ENCODE measurements around the gene TMEM134. TPM values are rescaled to one million over a fixed set of nuclear protein-coding genes. Genes with fewer than 3 reads are reported as not detected.
A peak's percentile ranks its signal among the peaks of the same experiment; 100 is the strongest.

TMEM134 gene
- total and polyA plus RNA-seq, 2 of the 4 experiments (the other 2 are of a cell fraction), result 12.5 to 55.0 TPM

DNA sequence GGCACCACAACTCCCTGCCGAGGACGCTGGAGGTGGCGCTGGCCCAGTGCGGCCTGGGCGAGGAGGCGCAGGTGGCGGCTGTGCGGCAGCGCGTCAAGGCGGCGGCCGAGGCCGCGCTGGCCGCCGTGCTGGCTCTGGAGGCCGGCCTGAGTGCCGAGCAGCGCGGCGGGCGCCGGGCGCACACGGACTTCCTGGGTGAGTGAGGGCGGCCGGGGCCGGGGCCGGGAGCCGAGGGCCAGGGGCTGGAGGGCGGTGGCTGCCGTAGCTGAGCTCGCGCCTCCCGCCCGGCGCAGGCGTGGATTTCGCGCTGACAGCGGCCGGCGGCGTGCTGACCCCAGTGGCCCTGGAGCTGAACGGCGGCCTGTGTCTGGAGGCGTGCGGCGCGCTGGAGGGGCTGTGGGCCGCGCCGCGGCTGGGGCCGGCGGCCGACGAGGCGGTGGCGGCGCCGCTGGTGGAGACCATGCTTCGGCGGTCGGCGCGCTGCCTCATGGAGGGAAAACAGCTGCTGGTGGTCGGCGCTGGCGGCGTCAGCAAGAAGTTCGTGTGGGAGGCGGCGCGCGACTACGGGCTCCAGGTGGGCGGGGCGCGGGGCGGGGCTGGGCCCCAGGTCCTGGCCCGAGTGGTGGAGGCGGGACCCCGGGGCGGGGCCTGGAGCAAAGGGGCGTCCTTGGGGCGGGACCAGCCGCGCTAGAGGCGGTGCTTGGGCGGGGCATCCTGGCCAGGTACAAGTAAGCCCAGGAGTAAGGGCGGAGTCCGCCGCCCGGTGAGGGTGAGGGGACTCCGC is 48.2 kb downstream of the TMEM134 start:
- WGBS, 2 experiments (ENCODE audit: extremely low coverage in 2 of 2, insufficient read length in 1 of 2), result 2% methylated on average over 81 of the region's 97 CpGs; no CpG with 5 or more reads in 1 of the 2 experiments
- no peak overlapping the region for H2BK5ac ChIP-seq (ENCODE audit: low read depth, low read length, poor library complexity, severe bottlenecking)
- H3K79me1 ChIP-seq (ENCODE audit: low read depth in 1 of 2, low read length in 2 of 2), result no peaks in the 10 kb centered on the region
- no peak overlapping the region for H4K5ac ChIP-seq (ENCODE audit: low read depth, low read length)
- peak overlapping the region; percentile 73 for H2AK5ac ChIP-seq (ENCODE audit: low read depth, low read length)
- peak overlapping the region; percentile 72 for H3K4me2 ChIP-seq (ENCODE audit: low read depth, low read length)
- H2AK9ac ChIP-seq (replicated peaks; ENCODE audit: low read depth, low read length, poor library complexity), result peak overlapping the region; percentile 94
- BruUV-seq (replicated peaks), result no TSS peak
- peak; percentile 99 for ATAC-seq (ENCODE audit: low read depth)
- H3K4me1 ChIP-seq (ENCODE audit: control insufficient read depth, insufficient read depth, low read length), result peaks cover 5% of the 10 kb centered on the region; the same call in 1 of the 2 replicates
- no peak overlapping the region for H2BK20ac ChIP-seq (ENCODE audit: low read depth, low read length)
- H4K20me1 ChIP-seq (ENCODE audit: insufficient read depth, low read length), result no peaks in the 10 kb centered on the region
- dilution Hi-C loops (cut with HindIII; ENCODE audit: low sequenced_read_pairs, unreplicated experiment), result no loop called here
- H4K8ac ChIP-seq (ENCODE audit: low read depth in 2 of 2, low read length in 2 of 2), result peak overlapping the region in 1 of 2 experiments; percentile 74; a peak in 2 of 4 replicates
- peak overlapping the region; percentile 55 for H3K4me3 ChIP-seq (ENCODE audit: insufficient read depth, low read depth, low read length)
- CTCF ChIA-PET, result interaction anchor here (1.8 kb wide), 1 partner anchor 19 kb away, joined by 7 read pairs; the partner anchor contains the start of gene PPP1CA
- DNase-seq, result peak; percentile 80
- no peak overlapping the region for H3K14ac ChIP-seq (replicated peaks; ENCODE audit: low read depth, low read length)
- POLR2A ChIA-PET (ENCODE audit: unreplicated experiment), result no interaction called here
- H2AFZ ChIP-seq (replicated peaks; ENCODE audit: low read length, poor library complexity), result peak overlapping the region; percentile 99
- H3K56ac ChIP-seq (ENCODE audit: extremely low read depth, insufficient read depth, low read length), result no peak overlapping the region
- H2BK120ac ChIP-seq (ENCODE audit: low read depth, low read length), result no peak overlapping the region
- H3K9ac ChIP-seq (ENCODE audit: low read depth, low read length), result peak overlapping the region; percentile 48; the same call in 1 of the 2 replicates
- peak overlapping the region; percentile 48; the same call in 1 of the 2 replicates for H3K4ac ChIP-seq (ENCODE audit: low read depth, low read length)
- in situ Hi-C loops (cut with MboI; ENCODE audit: low sequenced_read_pairs), result no loop called here
- no peaks in the 10 kb centered on the region for H3K36me3 ChIP-seq (ENCODE audit: control insufficient read depth, insufficient read depth, low read length)
- H2BK15ac ChIP-seq (ENCODE audit: low read depth, low read length), result no peak overlapping the region
- 0 out of 2 replicates have a peak overlapping the region, but pooled peaks have one; percentile 1 for H3K23ac ChIP-seq (ENCODE audit: low read depth, low read length)
- intact Hi-C loops (cut with micrococcal nuclease), result loop anchor here (5.0 kb wide), 1 partner anchor 61 kb away; the partner anchor contains the start of gene AIP
- H3K18ac ChIP-seq (ENCODE audit: low read depth, low read length), result no peak overlapping the region
- H4K91ac ChIP-seq (ENCODE audit: insufficient read depth, low read depth, low read length), result peak overlapping the region; percentile 26; the same call in 1 of the 2 replicates
- peak overlapping the region; percentile 53; the same call in 1 of the 2 replicates for H3K27ac ChIP-seq (ENCODE audit: insufficient read depth, low read length)
- H3K9me3 ChIP-seq (ENCODE audit: control insufficient read depth, insufficient read depth, low read length), result no peaks in the 10 kb centered on the region
- H3K9me1 ChIP-seq (ENCODE audit: insufficient read depth, low read length), result no peaks in the 10 kb centered on the region
- TF ChIP-seq FOS (IDR thresholded peaks at IDR 0.05; ENCODE audit: low read depth, low read length) (no peak), MXI1 (IDR thresholded peaks at IDR 0.05; ENCODE audit: borderline replicate concordance, low read depth, low read length) (peak; percentile 90), BHLHE40 (IDR thresholded peaks at IDR 0.05; ENCODE audit: low read depth, low read length) (0 out of 2 replicates have a peak, but pooled peaks have one; percentile 38), MAZ (IDR thresholded peaks at IDR 0.05; ENCODE audit: borderline replicate concordance, low read depth, low read length) (peak; percentile 54; the same call in 1 of the 2 replicates)
- no peaks in the 10 kb centered on the region for H3K27me3 ChIP-seq (ENCODE audit: control insufficient read depth, insufficient read depth, low read length)

Measured in IMR-90 (cell line).